GM21619 (cell line): ENCODE data around the gene GLOD5.
A peak's percentile ranks its signal among the peaks of the same experiment; 100 is the strongest.

Experiments used
- ATAC-seq: cut with Tn5 transposase; IDR thresholded peaks from one replicate; pipeline ENCODE4 v1.9.1; 2021; ENCODE audit not compliant: unreplicated experiment

Gene GLOD5

GRCh38 chrX:48761674-48762471 is at the start of gene GLOD5:
TSS of gene GLOD5 (plus strand) at chrX:48761747. CDS start at chrX:48761791, 44 bp downstream.
- ATAC-seq = no peak

DNA sequence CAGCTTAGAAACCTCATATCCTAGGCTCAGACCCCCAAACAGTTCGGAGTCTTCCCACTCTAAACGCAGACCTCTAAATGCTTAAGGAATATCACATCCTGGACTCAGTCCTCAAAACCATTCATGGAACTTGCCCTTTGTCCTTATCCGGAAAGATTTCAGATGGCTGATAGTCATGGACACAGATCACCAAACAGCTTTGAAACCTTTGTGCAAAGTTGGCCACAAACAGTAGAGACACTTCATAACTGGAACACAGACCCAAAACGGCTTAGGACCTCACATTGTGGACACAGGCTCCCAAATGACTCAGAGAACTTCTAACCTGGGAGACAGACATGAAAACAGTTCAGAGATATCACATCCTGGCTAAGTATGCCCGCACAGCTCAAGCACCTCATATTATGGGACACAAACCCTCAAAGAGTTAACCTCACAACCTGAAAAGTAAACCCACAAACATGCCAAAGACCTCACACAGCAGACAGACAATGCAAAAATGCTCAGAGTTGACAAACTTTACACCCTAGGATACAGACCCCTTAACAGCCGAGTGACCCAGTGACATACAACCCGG is 49.5 kb upstream of the GLOD5 start:
- ATAC-seq = no peak

- ATAC-seq = no peak
These were observed 47.7 kb upstream of the GLOD5 start for GRCh38 chrX:48713847-48714246.

GRCh38 chrX:48714573-48714972 is 47.0 kb upstream of the GLOD5 start:
- no peak for ATAC-seq

- ATAC-seq = no peak
These were observed 46.5 kb upstream of the GLOD5 start for GRCh38 chrX:48715072-48715471.

GRCh38 chrX:48715876-48716502 is 45.6 kb upstream of the GLOD5 start:
- no peak for ATAC-seq

DNA sequence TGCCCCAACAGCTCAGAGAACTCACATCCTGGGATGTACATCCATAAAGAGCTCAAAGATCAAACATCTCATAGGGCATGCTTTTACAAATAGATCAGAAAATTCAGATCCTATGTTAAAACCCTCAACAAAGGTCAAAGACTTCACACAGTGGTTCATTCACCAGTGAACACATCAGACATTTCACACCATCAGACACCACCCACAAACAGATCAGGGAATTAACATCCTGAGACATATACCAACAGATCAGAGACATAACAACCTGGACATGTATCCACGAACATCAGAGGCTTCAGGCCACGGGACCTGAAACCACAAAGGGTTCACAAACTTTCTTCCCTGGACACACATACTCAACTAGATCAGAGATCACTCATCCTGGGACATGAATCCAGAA is 41.6 kb upstream of the GLOD5 start:
- no peak for ATAC-seq

- ATAC-seq = no peak
These were observed 40.8 kb upstream of the GLOD5 start for GRCh38 chrX:48720577-48721250.

GRCh38 chrX:48721916-48722315 is 39.6 kb upstream of the GLOD5 start:
- no peak for ATAC-seq

- ATAC-seq = no peak
These were observed 35.0 kb upstream of the GLOD5 start for GRCh38 chrX:48726596-48726995.

DNA sequence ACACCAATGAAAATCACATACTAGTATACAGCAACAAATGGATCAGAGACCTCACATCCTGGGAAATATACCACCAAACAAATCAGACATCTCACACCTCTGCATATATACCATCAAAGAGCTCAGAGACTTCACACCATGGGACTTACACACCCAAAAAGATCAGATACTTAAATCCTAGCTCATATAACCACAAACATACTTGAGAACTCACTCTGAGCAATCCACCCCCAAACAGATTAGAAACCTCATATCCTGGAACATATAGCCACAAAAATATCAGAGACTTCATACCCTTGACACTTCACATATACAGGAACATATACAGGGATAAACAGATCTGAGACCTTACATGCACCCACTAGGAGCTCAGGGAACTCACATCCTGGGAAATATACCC is 32.9 kb upstream of the GLOD5 start:
- no peak for ATAC-seq

- no peak for ATAC-seq
These were observed 25.2 kb upstream of the GLOD5 start for GRCh38 chrX:48736303-48736702.

GRCh38 chrX:48736878-48737212 is 24.7 kb upstream of the GLOD5 start:
- ATAC-seq = no peak

- ATAC-seq = peak; percentile 98
These were observed 24.2 kb upstream of the GLOD5 start for GRCh38 chrX:48737213-48737938.

DNA sequence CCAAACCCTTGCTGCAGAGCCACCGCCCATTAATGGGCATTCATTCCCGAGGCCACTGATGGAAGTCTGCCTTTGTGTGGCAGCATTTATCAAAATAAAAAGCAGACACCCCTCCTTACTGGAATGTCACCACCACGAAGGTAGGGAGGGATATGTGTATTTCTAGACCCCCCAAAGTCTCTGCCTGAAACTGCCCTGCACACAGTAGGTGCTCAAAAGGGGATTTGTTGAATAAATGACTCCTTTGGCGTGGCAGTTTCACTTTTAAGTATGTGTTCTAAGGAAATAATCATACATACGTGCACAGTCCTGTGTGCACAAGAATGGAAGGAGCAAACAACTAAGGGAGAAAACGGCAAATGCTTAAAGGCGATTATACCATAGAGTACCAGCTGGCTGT is 23.6 kb upstream of the GLOD5 start:
- no peak for ATAC-seq

DNA sequence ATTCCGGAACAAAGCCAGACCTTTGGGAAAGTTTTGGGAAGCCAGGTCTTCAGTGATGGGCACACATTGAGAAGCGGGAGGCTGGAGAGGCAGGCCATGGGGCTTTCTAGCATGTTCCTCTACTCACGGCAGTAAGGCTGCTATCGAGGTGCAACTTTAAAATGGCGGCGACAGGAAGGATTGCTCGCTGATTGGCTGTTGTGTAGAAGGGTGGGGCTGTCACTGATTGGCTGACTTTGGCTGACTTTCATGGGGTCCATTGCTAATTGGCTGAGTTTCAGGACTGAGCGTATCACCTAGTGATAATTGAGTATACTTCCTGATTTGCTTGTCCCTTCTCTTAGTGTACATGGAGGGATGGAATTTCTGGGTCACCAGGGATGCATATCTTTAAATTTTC is 19.7 kb upstream of the GLOD5 start:
- no peak for ATAC-seq

- no peak for ATAC-seq
These were observed 16.3 kb upstream of the GLOD5 start for GRCh38 chrX:48745222-48745621.

- ATAC-seq = no peak
These were observed 14.0 kb upstream of the GLOD5 start for GRCh38 chrX:48747415-48748016.

DNA sequence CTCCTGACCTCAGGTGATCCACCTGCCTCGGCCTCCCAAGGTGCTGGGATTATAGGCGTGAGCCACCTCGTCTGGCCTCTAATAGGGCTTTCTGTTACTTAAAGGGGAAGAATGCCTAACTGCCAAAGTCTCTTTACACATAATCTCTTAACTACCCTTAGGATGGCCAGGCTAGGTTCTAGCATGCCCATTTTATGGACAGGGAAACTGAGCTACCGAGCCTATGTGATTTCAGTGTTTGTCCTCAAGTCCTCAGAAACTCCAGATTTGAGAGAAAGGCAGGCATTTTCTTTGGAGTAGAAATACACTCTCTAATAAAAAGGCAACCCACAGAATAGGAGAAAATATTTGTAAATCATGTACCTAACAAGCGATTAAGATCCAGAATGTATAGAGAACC is 12.4 kb upstream of the GLOD5 start:
- no peak for ATAC-seq

DNA sequence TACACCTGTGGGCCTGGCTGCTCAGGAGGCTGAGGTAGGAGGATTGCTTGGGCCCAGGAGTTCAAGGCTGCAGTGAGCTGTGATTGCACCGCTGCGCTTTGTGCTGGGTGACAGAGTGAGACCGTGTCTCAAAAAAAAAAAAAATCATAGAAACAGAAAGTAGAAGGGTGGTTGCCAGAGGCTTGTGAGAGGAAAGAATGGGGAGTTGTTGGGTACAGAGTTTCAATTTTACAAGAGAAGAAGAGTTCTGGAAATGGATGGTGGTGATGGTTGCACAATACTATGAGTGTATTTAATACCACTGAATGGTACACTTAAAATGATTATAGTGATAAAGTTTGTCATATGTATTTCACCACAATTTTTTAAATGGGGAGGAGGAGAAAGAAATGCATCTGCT is 10.2 kb upstream of the GLOD5 start:
- ATAC-seq = no peak

- ATAC-seq = no peak
These were observed 9.0 kb upstream of the GLOD5 start for GRCh38 chrX:48752498-48752897.
